Liver (tissue), 3 donors: ENCODE measurements around the gene GABBR2.

Experiments used
- CTCF ChIP-seq: fragments of 150-350 bp; IDR thresholded peaks from 2 replicates; pipeline ENCODE4 v1.5.1; 2017; ENCODE audit warnings: improper control_type of control experiment, low read depth, low read length; ENCODE audit not compliant: missing input control
- EGR1 ChIP-seq, 2 donors: IDR thresholded peaks; 2 replicates each; pipeline ENCODE4 v1.6.1; 2016 to 2018; ENCODE audit warnings: antibody characterized with exemption in 2 of 2, low read depth in 2 of 2
- HNF4A ChIP-seq, 2 donors: conservative IDR thresholded peaks; 2 replicates each; pipeline ENCODE4 v1.6.1; 2016; ENCODE audit warnings: antibody characterized with exemption in 2 of 2, mild to moderate bottlenecking in 2 of 2
- JUND ChIP-seq, 2 donors: IDR thresholded peaks; 2 replicates each; pipeline ENCODE4 v1.6.1; 2016; ENCODE audit warnings: antibody characterized with exemption in 2 of 2
- RAD21 ChIP-seq, 2 donors: IDR thresholded peaks; 2 replicates each; pipeline ENCODE4 v1.6.1; 2016; ENCODE audit warnings: antibody characterized with exemption in 2 of 2, mild to moderate bottlenecking in 2 of 2
- SP1 ChIP-seq: IDR thresholded peaks from 2 replicates; pipeline ENCODE4 v1.6.1; 2018; ENCODE audit warnings: antibody characterized with exemption, mild to moderate bottlenecking
- TAF1 ChIP-seq: conservative IDR thresholded peaks from 2 replicates; pipeline ENCODE4 v1.6.1; 2016; ENCODE audit warnings: antibody characterized with exemption, mild to moderate bottlenecking
- YY1 ChIP-seq: IDR thresholded peaks from 2 replicates; pipeline ENCODE4 v1.6.1; 2016; ENCODE audit warnings: antibody characterized with exemption, mild to moderate bottlenecking
- donor health status: healthy.
- donor health status: healthy.

GRCh38 chr9:98610711-98611110 lies 98.0 kb downstream of the GABBR2 start:
- TF ChIP-seq RAD21 (IDR thresholded peaks at IDR 0.05) (no peak), CTCF (no peak), YY1 (no peak), JUND (IDR thresholded peaks at IDR 0.05) (no peak), HNF4A (conservative IDR thresholded peaks at IDR 0.05) (no peak), EGR1 (IDR thresholded peaks at IDR 0.05; ENCODE audit: low read depth in 2 of 2) (no peak), SP1 (no peak), TAF1 (no peak)
